HG02943 (cell line): ENCODE measurements around the gene BCL6B.
A peak's percentile ranks its signal among the peaks of the same experiment; 100 is the strongest.
"Not testable (repeated sequence)": the region's sequence is repeated elsewhere in the genome, so short reads cannot be mapped to it uniquely, and the experiment has no call there.

ENCODE experiments used
- ATAC-seq: cut with Tn5 transposase; IDR thresholded peaks from one replicate; pipeline ENCODE4 v1.9.1; 2021; ENCODE audit warnings: mild to moderate bottlenecking, low read depth, moderate library complexity; ENCODE audit not compliant: unreplicated experiment

BCL6B gene

DNA sequence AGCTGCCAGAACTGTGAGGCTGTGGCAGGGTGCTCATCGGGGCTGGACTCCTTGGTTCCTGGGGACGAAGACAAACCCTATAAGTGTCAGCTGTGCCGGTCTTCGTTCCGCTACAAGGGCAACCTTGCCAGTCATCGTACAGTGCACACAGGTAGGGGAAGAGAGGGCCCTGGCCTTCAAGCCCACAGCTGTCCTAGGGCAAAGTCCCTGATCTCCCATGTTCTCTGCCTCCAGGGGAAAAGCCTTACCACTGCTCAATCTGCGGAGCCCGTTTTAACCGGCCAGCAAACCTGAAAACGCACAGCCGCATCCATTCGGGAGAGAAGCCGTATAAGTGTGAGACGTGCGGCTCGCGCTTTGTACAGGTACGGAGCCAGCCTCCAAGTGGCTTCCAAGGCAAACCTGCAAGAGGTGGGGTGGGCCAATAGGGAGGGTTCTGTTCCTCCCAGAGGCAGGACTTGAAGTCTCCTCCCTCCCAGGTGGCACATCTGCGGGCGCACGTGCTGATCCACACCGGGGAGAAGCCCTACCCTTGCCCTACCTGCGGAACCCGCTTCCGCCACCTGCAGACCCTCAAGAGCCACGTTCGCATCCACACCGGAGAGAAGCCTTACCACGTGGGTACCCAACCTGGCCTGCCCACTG is 3.7 kb downstream of the BCL6B start:
- ATAC-seq = no peak

DNA sequence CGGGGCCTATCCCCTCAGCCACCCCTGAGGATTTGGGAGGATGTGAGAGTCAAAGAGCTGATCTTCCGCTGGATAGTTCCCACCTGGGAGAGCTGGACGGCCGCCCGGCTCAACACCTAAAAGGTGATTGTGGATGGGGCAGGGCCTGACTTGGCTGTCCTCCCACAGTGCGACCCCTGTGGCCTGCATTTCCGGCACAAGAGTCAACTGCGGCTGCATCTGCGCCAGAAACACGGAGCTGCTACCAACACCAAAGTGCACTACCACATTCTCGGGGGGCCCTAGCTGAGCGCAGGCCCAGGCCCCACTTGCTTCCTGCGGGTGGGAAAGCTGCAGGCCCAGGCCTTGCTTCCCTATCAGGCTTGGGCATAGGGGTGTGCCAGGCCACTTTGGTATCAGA is 4.5 kb downstream of the BCL6B start:
- no peak for ATAC-seq

DNA sequence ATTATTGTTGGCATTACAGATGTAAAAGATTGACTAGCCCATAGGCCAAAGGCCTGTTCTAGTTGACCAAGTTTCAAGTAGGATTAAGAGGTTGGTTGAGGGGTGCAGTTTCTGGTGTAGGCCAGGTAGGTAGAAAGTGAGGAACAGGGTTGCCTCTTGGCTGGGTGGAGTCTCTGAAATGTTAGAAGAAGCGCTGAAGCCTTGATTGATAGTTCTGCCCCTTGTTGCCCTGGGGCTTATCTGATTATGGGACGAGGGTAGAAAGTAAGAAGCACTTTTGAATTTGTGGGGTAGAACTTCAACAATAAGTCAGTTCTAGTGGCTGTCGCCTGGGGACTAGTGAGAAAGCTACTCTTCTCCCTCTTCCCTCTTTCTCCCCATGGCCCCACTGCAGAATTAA is 6.2 kb downstream of the BCL6B start:
- no peak for ATAC-seq

DNA sequence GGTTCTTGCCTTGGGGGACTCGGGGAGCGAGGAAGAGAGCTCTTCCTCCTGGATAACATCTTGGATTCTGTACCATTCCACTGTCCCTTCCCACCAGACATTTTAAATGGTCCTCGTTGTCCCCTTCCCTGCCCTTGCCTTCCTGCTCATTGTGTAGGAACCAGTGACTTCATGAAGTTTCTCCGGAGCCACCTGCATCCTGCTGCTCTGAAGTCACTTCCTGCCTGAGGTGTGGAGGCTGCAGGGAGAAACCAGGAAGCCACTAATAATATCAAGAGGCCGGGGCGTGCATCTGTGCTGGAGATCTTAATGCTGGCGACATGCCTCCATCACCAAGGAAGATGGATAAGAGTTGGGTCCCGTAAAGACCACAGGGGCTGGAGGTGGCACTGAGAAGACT is 6.8 kb downstream of the BCL6B start:
- ATAC-seq = no peak

DNA sequence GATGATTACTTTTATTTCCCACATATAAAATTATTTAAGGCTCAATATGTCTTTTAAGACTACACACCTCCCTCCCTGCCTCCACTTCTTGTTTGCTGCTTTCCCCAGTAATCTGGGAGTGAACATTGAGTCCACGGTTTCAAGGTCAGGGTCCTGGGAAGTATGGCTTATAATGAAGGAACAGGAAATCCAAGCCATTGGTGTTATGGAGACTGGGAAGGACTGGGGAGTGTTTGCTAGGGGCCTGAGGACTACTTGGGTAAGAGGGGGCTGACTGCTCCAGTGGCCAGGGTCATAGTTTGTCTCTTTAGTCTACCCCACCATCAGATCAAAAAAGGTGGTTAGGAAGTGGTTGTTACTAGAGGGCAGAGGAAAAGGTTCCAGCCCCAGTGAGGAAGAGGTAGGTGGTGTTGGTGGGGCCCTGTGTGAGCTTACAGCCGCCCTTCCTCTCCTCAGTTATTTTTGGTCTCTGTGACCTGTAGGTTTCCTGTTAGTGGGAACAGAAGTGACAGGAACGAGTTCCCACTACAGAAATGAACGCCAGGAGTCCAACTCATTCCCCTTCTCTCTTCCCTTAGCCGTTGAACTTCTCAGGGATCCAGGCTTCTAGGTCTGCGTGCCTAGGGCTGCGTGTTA is 12.2 kb downstream of the BCL6B start:
- ATAC-seq = no peak

DNA sequence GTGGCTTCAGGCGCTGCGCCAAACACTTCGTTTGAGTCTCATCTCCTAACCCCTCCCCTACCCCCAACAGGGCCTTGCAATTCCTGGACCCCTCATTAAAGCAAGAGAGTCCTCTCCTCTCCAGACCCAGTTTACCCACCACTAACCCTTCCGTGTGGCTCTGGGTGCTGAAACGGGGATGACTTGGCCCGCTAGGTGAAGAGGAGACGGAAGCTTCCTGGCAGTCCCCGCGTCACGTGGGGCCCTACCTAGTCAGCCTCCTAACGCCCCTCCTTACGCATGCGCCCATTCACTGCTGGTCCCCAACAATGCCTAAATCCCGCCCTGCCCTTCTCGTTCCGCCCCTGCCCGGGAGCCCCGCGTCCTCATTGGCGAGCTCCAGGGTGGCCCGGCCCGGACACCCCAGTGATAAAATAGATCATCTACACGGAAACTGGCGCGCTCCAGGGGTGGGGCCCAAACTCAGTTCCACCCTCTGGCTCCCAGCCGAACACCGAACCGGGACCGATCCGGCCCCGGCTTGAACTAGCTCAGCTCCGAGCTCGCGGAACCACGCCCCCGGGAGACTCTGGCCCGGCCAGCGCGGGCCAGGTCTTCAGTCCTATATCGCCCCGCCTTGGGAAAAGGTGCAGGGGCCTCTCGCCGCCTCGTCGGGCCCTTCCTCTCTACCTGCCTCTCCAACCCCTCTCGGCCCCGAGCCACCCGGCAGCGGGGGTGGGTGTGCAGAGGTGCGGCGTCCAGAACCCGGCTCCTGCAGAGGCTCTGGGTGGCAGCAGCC is 12.9 kb downstream of the BCL6B start, which contains the start of gene SLC16A13:
SLC16A13 (plus strand) TSS at position 425 of the 778 bp plus-strand sequence. CDS start 368 bp downstream, outside the sequence.
- ATAC-seq = peak; percentile 82

DNA sequence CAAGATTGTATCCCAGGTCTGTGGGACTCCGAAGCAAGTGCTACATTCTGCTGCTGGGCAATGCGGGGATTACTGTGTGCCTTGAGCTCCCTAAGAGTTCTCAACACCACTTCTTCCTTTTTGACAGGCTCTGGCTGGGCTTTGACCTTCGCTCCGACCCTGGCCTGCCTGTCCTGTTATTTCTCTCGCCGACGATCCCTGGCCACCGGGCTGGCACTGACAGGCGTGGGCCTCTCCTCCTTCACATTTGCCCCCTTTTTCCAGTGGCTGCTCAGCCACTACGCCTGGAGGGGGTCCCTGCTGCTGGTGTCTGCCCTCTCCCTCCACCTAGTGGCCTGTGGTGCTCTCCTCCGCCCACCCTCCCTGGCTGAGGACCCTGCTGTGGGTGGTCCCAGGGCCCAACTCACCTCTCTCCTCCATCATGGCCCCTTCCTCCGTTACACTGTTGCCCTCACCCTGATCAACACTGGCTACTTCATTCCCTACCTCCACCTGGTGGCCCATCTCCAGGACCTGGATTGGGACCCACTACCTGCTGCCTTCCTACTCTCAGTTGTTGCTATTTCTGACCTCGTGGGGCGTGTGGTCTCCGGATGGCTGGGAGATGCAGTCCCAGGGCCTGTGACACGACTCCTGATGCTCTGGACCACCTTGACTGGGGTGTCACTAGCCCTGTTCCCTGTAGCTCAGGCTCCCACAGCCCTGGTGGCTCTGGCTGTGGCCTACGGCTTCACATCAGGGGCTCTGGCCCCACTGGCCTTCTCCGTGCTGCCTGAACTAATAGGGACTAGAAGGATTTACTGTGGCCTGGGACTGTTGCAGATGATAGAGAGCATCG is 15.4 kb downstream of the BCL6B start:
- ATAC-seq = no peak

DNA sequence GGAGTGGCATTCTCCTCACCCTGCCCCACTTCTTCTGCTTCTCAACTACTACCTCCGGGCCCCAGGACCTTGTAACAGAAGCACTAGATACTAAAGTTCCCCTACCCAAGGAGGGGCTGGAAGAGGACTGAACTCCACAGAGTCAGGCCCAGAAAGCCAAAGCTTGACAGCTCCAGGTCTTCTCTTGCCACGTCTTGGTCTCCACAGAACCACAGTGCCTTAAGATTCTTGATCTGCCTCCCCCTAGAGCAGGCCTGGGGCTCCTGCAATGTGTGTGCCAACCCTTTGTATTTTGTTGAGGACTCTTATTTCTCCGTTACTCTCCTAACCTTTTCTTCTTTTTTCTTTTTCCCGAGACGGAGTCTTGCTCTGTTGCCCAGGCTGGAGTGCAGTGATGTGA is 17.0 kb downstream of the BCL6B start:
- no peak for ATAC-seq

DNA sequence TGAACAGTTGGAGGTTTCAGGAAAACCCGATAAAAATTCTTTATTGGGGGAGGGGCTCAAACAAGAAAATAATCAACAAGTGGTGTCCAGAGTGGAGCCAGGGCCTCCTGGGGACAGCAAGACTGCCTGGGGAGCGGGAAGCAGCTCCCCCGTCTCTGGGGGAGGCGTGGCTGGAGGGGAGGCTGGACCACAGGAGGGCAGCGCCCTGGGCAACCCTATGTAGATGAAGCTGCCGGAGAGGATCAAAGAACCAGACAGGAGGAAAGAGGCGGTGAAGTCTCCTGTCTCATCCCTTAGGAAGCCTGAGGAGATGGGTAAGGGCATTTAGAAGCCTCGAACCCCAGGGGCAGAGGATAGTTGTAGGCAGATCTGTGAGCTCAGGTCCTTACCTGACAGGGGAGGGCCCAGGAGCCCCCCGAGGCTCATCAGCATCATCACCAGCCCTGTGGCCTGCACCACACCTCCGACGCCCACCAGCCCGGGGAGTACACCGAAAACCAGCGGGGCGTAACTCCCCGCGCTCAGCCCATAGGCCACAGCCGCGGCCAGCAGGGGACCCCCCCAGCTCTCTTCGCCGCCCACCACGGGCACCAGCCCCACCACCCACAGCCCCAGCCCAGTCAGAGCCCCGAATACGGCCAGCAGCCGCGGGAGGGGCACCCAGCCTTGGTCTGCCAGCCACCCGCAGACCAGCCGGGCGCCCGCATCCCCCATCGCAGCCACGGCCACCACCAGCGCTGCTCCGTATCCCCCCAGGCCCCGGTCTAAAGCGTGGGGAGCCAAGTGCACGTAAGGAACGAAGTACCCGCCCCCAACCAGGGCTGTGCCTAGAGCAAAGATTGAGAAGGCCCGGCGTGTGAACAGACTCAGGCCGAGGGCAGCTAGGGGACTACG is 19.0 kb downstream of the BCL6B start:
- ATAC-seq = no peak

DNA sequence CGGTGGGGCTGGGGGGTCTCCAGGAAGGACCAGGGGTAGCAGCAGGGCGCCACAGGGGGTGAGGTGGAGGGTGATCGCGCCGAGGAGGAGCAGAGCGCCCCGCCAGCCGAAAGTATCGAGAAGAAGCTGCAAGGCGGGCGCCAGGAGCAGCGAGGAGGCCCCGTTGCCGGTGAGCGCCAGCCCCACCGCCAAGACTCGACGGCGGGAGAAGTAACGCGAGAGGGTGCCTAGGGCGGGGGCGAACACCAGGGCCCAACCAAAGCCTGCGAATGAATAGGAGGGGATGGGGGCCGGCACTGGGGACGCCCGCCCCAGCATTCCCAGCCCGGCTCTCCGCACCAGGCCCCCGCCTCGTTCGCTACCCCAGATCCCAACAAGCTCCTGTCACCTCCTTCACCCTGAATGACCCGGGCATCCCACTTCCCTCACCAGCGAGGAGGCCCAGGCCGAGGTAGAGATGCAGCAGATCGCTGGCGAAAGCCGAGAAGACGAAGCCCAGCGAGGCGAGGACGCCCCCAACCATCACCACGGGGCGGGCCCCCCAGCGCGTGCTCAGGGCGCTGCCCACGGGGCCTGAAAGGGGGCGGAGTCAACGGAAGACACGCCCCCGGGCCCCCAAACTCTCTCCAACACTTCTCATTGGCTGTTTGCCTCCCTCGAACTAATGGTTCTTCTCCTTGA is 19.8 kb downstream of the BCL6B start:
- ATAC-seq = no peak

DNA sequence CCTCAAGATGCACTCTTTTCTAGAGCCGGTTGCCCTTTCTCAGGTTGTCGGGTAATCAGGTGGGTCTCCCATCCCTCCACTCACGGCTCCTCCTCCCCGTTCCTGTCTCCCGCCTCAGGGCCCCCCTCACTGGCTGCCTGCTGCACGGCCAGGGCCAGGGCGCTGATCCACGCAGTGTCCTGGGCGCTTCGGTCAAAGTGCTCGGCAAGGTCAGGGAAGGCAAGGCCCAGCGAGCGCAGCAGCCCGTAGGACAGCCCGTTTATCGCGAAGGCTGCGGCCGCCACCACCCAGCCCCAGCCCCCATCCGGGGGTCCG is 20.3 kb downstream of the BCL6B start:
- ATAC-seq = no peak

DNA sequence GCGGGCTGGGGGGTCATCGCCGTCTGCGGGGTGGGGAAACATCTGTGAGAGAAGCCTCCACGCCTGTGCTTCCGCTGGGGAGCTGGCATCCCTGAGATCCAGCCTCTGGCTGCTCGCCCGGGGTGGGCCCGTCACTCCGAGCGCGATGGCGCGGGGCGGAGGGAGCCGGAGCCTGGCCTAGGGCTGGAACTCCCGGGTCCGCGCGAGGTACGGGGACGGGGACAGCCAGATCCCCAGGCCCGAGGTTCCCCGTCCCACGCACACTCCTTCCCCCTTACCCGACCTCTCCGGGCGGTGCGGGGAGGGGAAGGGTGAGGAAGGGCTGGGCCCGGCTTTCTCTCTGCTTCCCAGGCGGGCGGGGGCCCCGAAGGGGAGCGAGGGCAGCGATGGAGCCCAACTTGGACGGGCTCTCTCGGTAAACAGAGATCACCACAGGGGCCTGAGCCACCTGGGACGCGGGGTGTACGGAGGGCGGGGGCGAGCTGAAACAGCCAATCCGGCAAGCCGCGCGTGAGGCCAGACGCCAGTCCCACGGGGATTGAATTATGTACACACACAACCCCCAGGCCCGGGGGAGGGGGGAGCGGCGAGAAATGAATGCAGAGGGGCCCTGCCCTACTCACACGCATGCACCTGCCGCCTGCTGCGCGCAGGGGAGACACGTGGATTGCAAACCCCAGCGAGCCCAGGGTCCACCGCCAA is 20.8 kb downstream of the BCL6B start, which contains the start of gene SLC16A11:
SLC16A11 (minus strand) TSS at position 596 of the 702 bp plus-strand sequence; CDS start at position 17, 579 bp downstream.
- ATAC-seq = no peak

DNA sequence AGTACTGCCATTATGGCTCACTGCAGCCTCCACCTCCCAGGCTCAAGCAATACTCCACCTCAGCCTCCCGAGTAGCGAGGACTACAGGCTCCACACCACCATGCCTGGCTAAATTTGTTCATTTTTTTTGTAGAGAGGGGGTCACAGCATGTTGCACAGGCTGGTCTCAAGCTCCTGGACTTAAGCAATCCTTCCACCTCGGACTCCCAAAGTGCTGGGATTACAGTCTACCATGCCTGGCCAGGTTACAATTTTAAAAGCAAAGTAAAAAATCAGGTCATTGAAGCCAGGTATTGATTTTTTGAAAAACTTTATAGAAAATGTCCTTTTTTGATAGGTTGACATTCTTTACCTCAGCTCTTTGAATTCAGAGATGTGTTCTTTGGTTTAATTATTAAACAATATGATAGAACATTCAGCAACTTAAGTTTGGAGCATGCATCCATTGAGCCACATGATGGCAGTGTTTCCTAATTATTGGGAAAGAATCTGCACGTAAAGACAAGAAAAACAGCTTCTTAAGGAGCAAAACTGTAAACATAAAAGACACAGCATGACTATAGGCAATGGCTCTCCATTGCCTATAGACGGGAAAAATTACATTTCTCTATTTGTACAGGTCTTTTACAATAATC is 22.8 kb downstream of the BCL6B start:
- no peak for ATAC-seq

DNA sequence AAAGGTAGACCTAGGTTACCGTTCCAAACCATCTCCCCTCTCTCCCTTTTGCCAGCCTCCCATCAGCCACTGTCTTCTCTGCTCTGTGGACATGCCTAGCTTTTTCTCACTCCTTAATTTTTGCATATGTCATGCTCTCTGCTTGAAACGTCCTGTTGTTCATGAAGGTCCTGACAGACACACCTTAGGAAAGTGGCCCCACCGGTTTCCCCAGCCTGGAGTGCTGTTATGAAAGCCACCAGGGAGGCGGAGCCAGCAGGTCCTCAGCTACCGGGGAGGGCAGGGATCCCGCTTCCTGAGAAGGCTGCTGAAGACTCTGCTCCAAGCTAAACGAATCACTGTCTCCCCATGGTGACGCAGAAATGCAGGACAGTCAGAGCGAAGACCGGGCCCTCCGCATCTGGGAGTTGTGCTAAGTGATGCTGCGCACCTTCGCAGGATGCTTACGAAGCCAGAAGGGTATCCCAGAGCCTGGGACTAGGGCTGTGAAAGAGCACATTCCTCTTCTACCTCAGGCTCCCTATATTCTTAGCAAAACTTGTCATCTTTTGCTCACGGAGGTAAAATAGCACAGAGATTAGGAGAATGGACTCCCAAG is 23.4 kb downstream of the BCL6B start:
- ATAC-seq = no peak

DNA sequence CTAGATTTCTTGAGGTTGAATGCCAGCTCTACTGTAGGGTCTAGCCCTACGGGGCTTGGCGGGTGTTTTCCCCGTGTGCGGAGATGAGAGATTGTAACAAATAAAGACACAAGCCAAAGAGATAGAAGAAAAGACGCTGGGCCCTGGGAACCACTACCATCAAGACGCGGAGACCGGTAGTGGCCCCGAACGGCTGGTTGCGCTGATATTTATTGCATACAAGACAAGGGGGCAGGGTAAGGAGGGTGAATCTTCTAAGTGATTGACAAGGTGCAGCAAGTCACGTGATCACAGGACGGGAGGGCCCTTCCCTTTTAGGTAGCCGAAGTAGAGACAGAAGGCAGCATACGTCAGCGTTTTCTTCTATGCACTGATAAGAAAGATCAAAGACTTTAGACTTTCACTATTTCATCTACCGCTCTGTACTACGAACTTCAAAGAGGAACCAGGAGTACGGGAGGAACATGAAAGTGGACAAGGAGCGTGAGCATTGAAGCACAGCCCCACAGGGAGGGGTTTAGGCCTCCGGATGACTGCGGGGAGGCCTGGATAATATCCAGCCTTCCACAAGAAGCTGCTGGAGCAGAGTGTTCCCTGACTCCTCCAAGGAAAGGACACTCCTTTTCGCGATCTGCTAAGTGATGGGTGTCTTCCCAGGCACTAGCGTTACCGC is 24.0 kb downstream of the BCL6B start:
- ATAC-seq = not testable (repeated sequence)

DNA sequence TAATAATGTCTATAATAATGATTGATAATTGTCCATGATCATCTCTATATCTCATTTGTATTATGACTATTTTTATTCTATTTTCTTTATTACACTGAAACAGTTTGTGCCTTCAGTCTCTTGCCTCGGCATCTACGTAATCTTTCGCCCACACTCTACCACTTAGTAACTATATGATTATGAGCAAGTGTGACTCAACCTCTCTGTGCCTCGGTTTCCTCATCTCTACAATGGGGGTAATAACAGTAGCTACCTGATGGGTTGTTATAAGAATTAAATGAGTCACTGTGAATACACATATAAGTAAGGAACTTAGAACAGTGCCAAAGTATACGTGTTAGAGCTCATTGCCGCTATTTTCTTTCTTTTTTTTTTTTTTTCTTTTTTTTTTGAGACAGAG is 24.7 kb downstream of the BCL6B start:
- ATAC-seq = no peak

DNA sequence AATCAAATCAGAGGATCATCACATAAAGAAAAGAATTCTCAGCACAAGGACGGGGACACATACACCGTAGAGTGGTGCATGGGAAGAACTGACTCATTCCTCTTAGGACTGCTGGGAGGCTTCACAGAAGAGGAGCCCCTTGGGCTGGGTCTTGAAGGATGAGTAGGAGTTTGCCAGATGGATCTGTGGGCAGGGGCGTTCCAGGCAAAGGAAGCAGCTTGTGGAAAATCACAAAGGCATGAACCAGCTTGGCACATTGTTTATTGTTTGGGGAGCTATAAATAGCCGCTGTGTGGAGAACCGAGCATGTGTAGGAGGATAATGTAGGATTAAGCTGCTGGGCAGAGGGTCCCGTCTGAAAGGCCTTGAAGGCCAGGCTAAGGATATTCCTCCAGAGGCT is 26.1 kb downstream of the BCL6B start:
- no peak for ATAC-seq
